ENCODE results near the gene MCOLN1. TPM values are rescaled to one million over a fixed set of nuclear protein-coding genes. Genes with fewer than 3 reads are reported as not detected.
"Not testable (repeated sequence)": the region's sequence is repeated elsewhere in the genome, so short reads cannot be mapped to it uniquely, and the experiment has no call there.

MCOLN1 gene
- total and polyA plus RNA-seq, 4 experiments from 2014 or later = 8.0 to 14.9 (median 11.6) TPM

- no peaks in the 10 kb centered on the region for H3K4me1 Mint-ChIP-seq
- H3K27me3 Mint-ChIP-seq = peaks cover 2 to 4% of the 10 kb centered on the region in 2 donors
- Histone ChIP-seq H3K4me3 (ENCODE audit: low read length in 2 of 2) (no peak overlapping the region), H3K27ac (ENCODE audit: low read depth, low read length) (no peak overlapping the region), H3K9me3 (ENCODE audit: control insufficient read depth in 1 of 2, low read length in 2 of 2) (no peaks in the 10 kb centered on the region), H3K27me3 (ENCODE audit: insufficient read depth, low read length) (no peaks in the 10 kb centered on the region), H3K4me1 (ENCODE audit: insufficient read depth, low read length) (no peaks in the 10 kb centered on the region), H3K36me3 (ENCODE audit: insufficient read depth, low read length) (no peaks in the 10 kb centered on the region)
- H3K27ac Mint-ChIP-seq = no peak overlapping the region
- CTCF ChIA-PET (ENCODE audit: partially characterized antibody) = no interaction called here
- no peak for DNase-seq
- intact Hi-C loops (cut with micrococcal nuclease) = no loop called here
- H3K4me3 Mint-ChIP-seq = no peak overlapping the region
- H3K9me3 Mint-ChIP-seq = peaks cover 0 to 2% (median 0%) of the 10 kb centered on the region in 8 donors
- no peaks in the 10 kb centered on the region for H3K36me3 Mint-ChIP-seq
- POLR2A ChIA-PET (ENCODE audit: partially characterized antibody) = no interaction called here
Measured at GRCh38 chr19:7575434-7576040, 53.1 kb downstream of the MCOLN1 start.

GRCh38 chr19:7577422-7577821 is 55.0 kb downstream of the MCOLN1 start:
- H3K4me3 Mint-ChIP-seq; H3K27ac Mint-ChIP-seq; H3K9me3 Mint-ChIP-seq; H3K36me3 Mint-ChIP-seq; POLR2A ChIA-PET (ENCODE audit: partially characterized antibody); H3K36me3 ChIP-seq (ENCODE audit: insufficient read depth, low read length); intact Hi-C loops (cut with micrococcal nuclease); H3K27me3 ChIP-seq (ENCODE audit: insufficient read depth, low read length); H3K4me3 ChIP-seq (ENCODE audit: low read length in 2 of 2); H3K27ac ChIP-seq (ENCODE audit: low read depth, low read length); H3K4me1 Mint-ChIP-seq; H3K4me1 ChIP-seq (ENCODE audit: insufficient read depth, low read length); H3K27me3 Mint-ChIP-seq; DNase-seq; H3K9me3 ChIP-seq (ENCODE audit: control insufficient read depth in 1 of 2, low read length in 2 of 2): not testable (repeated sequence)
- CTCF ChIA-PET (ENCODE audit: partially characterized antibody) = interaction anchor here (2.2 kb wide), 1 partner anchor 9 kb away, joined by 5 read pairs; no protein-coding TSS in a partner anchor

- H3K27me3 Mint-ChIP-seq = peaks cover 4 to 6% of the 10 kb centered on the region in 2 donors
- Histone ChIP-seq H3K36me3 (ENCODE audit: insufficient read depth, low read length) (no peaks in the 10 kb centered on the region), H3K4me1 (ENCODE audit: insufficient read depth, low read length) (no peaks in the 10 kb centered on the region), H3K4me3 (ENCODE audit: low read length in 2 of 2) (no peak overlapping the region), H3K27ac (ENCODE audit: low read depth, low read length) (no peak overlapping the region), H3K9me3 (ENCODE audit: control insufficient read depth in 1 of 2, low read length in 2 of 2) (no peaks in the 10 kb centered on the region), H3K27me3 (ENCODE audit: insufficient read depth, low read length) (no peaks in the 10 kb centered on the region)
- H3K36me3 Mint-ChIP-seq = no peaks in the 10 kb centered on the region
- H3K27ac Mint-ChIP-seq = no peak overlapping the region
- intact Hi-C loops (cut with micrococcal nuclease) = no loop called here
- no peaks in the 10 kb centered on the region for H3K4me1 Mint-ChIP-seq
- CTCF ChIA-PET (ENCODE audit: partially characterized antibody) = interaction anchor here (2.2 kb wide), 1 partner anchor 10 kb away, joined by 5 read pairs; no protein-coding TSS in a partner anchor
- H3K9me3 Mint-ChIP-seq = peaks cover 0 to 2% (median 0%) of the 10 kb centered on the region in 8 donors
- no peak overlapping the region for H3K4me3 Mint-ChIP-seq
- no peak for DNase-seq
- POLR2A ChIA-PET (ENCODE audit: partially characterized antibody) = no interaction called here
Measured at GRCh38 chr19:7578127-7578526, 55.7 kb downstream of the MCOLN1 start.

GRCh38 chr19:7579182-7579581 is 56.8 kb downstream of the MCOLN1 start:
- H3K9me3 ChIP-seq (ENCODE audit: control insufficient read depth in 1 of 2, low read length in 2 of 2) = no peaks in the 10 kb centered on the region
- CTCF ChIA-PET (ENCODE audit: partially characterized antibody) = interaction anchor here (1.5 kb wide), 1 partner anchor 11 kb away, joined by 7 read pairs; no protein-coding TSS in a partner anchor
- no peaks in the 10 kb centered on the region for H3K36me3 ChIP-seq (ENCODE audit: insufficient read depth, low read length)
- Mint-ChIP-seq H3K27ac (no peak overlapping the region), H3K27me3 (peaks cover 4 to 6% of the 10 kb centered on the region in 2 donors), H3K36me3 (no peaks in the 10 kb centered on the region), H3K4me1 (no peaks in the 10 kb centered on the region), H3K4me3 (no peak overlapping the region), H3K9me3 (peaks cover 0 to 2% (median 0%) of the 10 kb centered on the region in 8 donors)
- intact Hi-C loops (cut with micrococcal nuclease) = no loop called here
- POLR2A ChIA-PET (ENCODE audit: partially characterized antibody) = no interaction called here
- H3K27ac ChIP-seq (ENCODE audit: low read depth, low read length) = no peak overlapping the region
- no peak for DNase-seq
- H3K27me3 ChIP-seq (ENCODE audit: insufficient read depth, low read length) = no peaks in the 10 kb centered on the region
- H3K4me3 ChIP-seq (ENCODE audit: low read length in 2 of 2) = no peak overlapping the region
- H3K4me1 ChIP-seq (ENCODE audit: insufficient read depth, low read length) = no peaks in the 10 kb centered on the region

- intact Hi-C loops (cut with micrococcal nuclease) = no loop called here
- Histone ChIP-seq H3K27ac (ENCODE audit: low read depth, low read length) (no peak overlapping the region), H3K4me3 (ENCODE audit: low read length in 2 of 2) (no peak overlapping the region), H3K4me1 (ENCODE audit: insufficient read depth, low read length) (no peaks in the 10 kb centered on the region), H3K27me3 (ENCODE audit: insufficient read depth, low read length) (no peaks in the 10 kb centered on the region), H3K36me3 (ENCODE audit: insufficient read depth, low read length) (no peaks in the 10 kb centered on the region), H3K9me3 (ENCODE audit: control insufficient read depth in 1 of 2, low read length in 2 of 2) (no peaks in the 10 kb centered on the region)
- H3K36me3 Mint-ChIP-seq = no peaks in the 10 kb centered on the region
- no peaks in the 10 kb centered on the region for H3K9me3 Mint-ChIP-seq
- H3K4me1 Mint-ChIP-seq = no peaks in the 10 kb centered on the region
- ChIA-PET POLR2A (ENCODE audit: partially characterized antibody) (no interaction called here), CTCF (ENCODE audit: partially characterized antibody) (interaction anchor here (1.2 kb wide), 1 partner anchor 70 kb away, joined by 3 read pairs; no protein-coding TSS in a partner anchor)
- no peak overlapping the region for H3K27ac Mint-ChIP-seq
- H3K4me3 Mint-ChIP-seq = no peak overlapping the region
- no peak for DNase-seq
- peaks cover 4% of the 10 kb centered on the region in 2 donors for H3K27me3 Mint-ChIP-seq
Measured at GRCh38 chr19:7582446-7582845, 60.0 kb downstream of the MCOLN1 start.

Other genes with a start within 250 kb of the MCOLN1 start
- gene INSR, start 228.2 kb upstream of the MCOLN1 start, total RNA-seq = 1 to 10 TPM; 1.2 to 2.2 TPM
- gene INSR, start 228.2 kb upstream of the MCOLN1 start, polyA plus RNA-seq = under 1 TPM; 0.06 to 0.13 TPM
- 10 to 100 TPM; 82.3 to 83.8 TPM for gene ARHGEF18, start 173.7 kb upstream of the MCOLN1 start, total RNA-seq
- gene ARHGEF18, start 173.7 kb upstream of the MCOLN1 start, polyA plus RNA-seq = 10 to 100 TPM in 1 of 2 donors, 1 to 10 TPM in 1; 2.2 to 11.1 TPM
- under 1 TPM; 0.64 to 0.73 TPM for gene PEX11G, start 33.6 kb upstream of the MCOLN1 start, total RNA-seq
- 1 to 10 TPM in 1 of 2 donors, under 1 TPM in 1; 0.64 to 1.7 TPM for gene PEX11G, start 33.6 kb upstream of the MCOLN1 start, polyA plus RNA-seq
- gene ZNF358, start 6.5 kb upstream of the MCOLN1 start, total RNA-seq = 1 to 10 TPM; 8.4 to 8.7 TPM
- gene ZNF358, start 6.5 kb upstream of the MCOLN1 start, polyA plus RNA-seq = 1 to 10 TPM in 1 of 2 donors, not detected in 1; 1.6 TPM
- gene PNPLA6, start 13.1 kb downstream of the MCOLN1 start, total RNA-seq = 100 to 1,000 TPM; 168 to 169 TPM
- gene PNPLA6, start 13.1 kb downstream of the MCOLN1 start, polyA plus RNA-seq = 10 to 100 TPM in 1 of 2 donors, 1 to 10 TPM in 1; 4.7 to 14.1 TPM
- under 1 TPM; 0.15 to 0.19 TPM for gene CAMSAP3, start 73.2 kb downstream of the MCOLN1 start, total RNA-seq
- gene CAMSAP3, start 73.2 kb downstream of the MCOLN1 start, polyA plus RNA-seq = under 1 TPM in 1 of 2 donors, not detected in 1; 0.07 TPM
- 10 to 100 TPM; 75.6 to 77.2 TPM for gene XAB2, start 106.9 kb downstream of the MCOLN1 start, total RNA-seq
- 1 to 10 TPM; 5.4 to 9.6 TPM for gene XAB2, start 106.9 kb downstream of the MCOLN1 start, polyA plus RNA-seq
- gene PET100, start 107.2 kb downstream of the MCOLN1 start, total RNA-seq = 100 to 1,000 TPM; 120 to 144 TPM
- 100 to 1,000 TPM; 127 to 279 TPM for gene PET100, start 107.2 kb downstream of the MCOLN1 start, polyA plus RNA-seq
- 1 to 10 TPM; 5.7 to 6.4 TPM for gene PCP2, start 111.1 kb downstream of the MCOLN1 start, total RNA-seq
- gene PCP2, start 111.1 kb downstream of the MCOLN1 start, polyA plus RNA-seq = 1 to 10 TPM in 1 of 2 donors, under 1 TPM in 1; 0.96 to 1.2 TPM
- 100 to 1,000 TPM; 219 to 220 TPM for gene STXBP2, start 114.5 kb downstream of the MCOLN1 start, total RNA-seq
- 10 to 100 TPM; 73.1 to 88.8 TPM for gene STXBP2, start 114.5 kb downstream of the MCOLN1 start, polyA plus RNA-seq
- not detected for gene RETN, start 146.4 kb downstream of the MCOLN1 start, total RNA-seq
- under 1 TPM; 0.48 to 0.94 TPM for gene RETN, start 146.4 kb downstream of the MCOLN1 start, polyA plus RNA-seq
- gene MCEMP1, start 154.5 kb downstream of the MCOLN1 start, total RNA-seq = not detected
- gene MCEMP1, start 154.5 kb downstream of the MCOLN1 start, polyA plus RNA-seq = not detected
- gene TRAPPC5, start 158.2 kb downstream of the MCOLN1 start, total RNA-seq = 10 to 100 TPM; 60.7 to 62.1 TPM
- 100 to 1,000 TPM; 144 to 153 TPM for gene TRAPPC5, start 158.2 kb downstream of the MCOLN1 start, polyA plus RNA-seq
- not detected for gene FCER2, start 179.5 kb downstream of the MCOLN1 start, total RNA-seq
- gene FCER2, start 179.5 kb downstream of the MCOLN1 start, polyA plus RNA-seq = under 1 TPM in 1 of 2 donors, not detected in 1; 0.93 TPM
- not detected for gene CLEC4G, start 209.5 kb downstream of the MCOLN1 start, total RNA-seq
- not detected for gene CLEC4G, start 209.5 kb downstream of the MCOLN1 start, polyA plus RNA-seq
- gene CD209, start 224.9 kb downstream of the MCOLN1 start, total RNA-seq = under 1 TPM; 0.17 to 0.28 TPM
- gene CD209, start 224.9 kb downstream of the MCOLN1 start, polyA plus RNA-seq = not detected
- not detected for gene CLEC4M, start 240.6 kb downstream of the MCOLN1 start, total RNA-seq
- not detected for gene CLEC4M, start 240.6 kb downstream of the MCOLN1 start, polyA plus RNA-seq